ENCODE data around the gene UIMC1.
A peak's percentile ranks its signal among the peaks of the same experiment; 100 is the strongest.

The UIMC1 gene

DNA sequence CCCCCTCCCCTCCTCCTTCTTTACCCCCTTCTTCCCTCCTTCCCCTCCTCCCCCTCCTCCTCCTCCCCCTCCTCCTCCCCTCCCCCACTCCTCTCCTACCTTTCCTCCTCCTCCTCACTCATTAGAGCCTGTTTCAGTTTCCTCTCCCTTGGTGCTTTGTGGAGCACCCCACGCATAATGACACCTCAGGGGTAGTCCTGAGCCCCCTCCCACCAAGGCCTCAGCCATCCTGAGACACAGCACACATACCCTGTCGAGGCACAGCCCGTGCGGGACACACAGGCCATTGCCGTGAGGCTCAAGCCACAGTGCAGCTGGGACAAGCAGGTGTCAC lies 142.8 kb downstream of the UIMC1 start:
- H3K27ac ChIP-seq = peak overlapping the region; percentile 29
- TF ChIP-seq, protein P1, sequence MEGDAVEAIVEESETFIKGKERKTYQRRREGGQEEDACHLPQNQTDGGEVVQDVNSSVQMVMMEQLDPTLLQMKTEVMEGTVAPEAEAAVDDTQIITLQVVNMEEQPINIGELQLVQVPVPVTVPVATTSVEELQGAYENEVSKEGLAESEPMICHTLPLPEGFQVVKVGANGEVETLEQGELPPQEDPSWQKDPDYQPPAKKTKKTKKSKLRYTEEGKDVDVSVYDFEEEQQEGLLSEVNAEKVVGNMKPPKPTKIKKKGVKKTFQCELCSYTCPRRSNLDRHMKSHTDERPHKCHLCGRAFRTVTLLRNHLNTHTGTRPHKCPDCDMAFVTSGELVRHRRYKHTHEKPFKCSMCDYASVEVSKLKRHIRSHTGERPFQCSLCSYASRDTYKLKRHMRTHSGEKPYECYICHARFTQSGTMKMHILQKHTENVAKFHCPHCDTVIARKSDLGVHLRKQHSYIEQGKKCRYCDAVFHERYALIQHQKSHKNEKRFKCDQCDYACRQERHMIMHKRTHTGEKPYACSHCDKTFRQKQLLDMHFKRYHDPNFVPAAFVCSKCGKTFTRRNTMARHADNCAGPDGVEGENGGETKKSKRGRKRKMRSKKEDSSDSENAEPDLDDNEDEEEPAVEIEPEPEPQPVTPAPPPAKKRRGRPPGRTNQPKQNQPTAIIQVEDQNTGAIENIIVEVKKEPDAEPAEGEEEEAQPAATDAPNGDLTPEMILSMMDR (conservative IDR thresholded peaks at IDR 0.05) = no peak
- TF ChIP-seq ZFX (IDR thresholded peaks at IDR 0.05) = no peak

GRCh38 chr5:176863041-176863764 lies 143.4 kb downstream of the UIMC1 start:
- TF ChIP-seq, protein P1 (conservative IDR thresholded peaks at IDR 0.05) = no peak
- TF ChIP-seq ZFX (IDR thresholded peaks at IDR 0.05) = no peak
- H3K27ac ChIP-seq = peak overlapping the region; percentile 93

- 0 out of 2 replicates have a peak, but pooled peaks have one; percentile 23 for TF ChIP-seq ZFX (IDR thresholded peaks at IDR 0.05)
- TF ChIP-seq, protein P1 (conservative IDR thresholded peaks at IDR 0.05) = no peak; the same call in 1 of the 2 replicates
- peak overlapping the region; percentile 93 for H3K27ac ChIP-seq
These were observed 144.1 kb downstream of the UIMC1 start for GRCh38 chr5:176862330-176862995.

GRCh38 chr5:176861276-176861675 lies 145.3 kb downstream of the UIMC1 start:
- no peak for TF ChIP-seq ZFX (IDR thresholded peaks at IDR 0.05)
- TF ChIP-seq, protein P1 (conservative IDR thresholded peaks at IDR 0.05) = no peak

DNA sequence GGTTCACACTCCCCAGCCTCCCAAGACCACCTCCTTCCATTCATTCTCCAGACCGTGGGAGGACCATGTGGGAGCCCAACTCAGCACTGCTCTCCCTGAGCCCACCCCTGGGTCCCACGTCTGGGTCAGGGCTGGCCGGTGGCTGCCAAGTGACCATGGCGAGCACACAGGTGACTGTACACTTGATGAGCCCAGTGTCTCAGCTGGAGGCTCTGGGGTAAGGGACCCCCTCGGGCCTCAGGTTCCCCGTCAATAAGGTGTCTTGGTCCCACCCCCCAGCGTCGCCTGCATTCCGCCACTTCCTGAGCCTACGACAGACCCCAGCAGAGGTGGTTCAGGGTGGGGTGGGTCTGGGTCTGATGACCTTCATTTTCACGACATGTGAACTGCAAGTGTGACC lies 146.2 kb downstream of the UIMC1 start:
- TF ChIP-seq, protein P1 (conservative IDR thresholded peaks at IDR 0.05) = no peak
- no peak for TF ChIP-seq ZFX (IDR thresholded peaks at IDR 0.05)
- no peak overlapping the region for H3K27ac ChIP-seq

More at GRCh38 chr5:176861276-176861675, 145.3 kb downstream of the UIMC1 start:
- peak overlapping the region; percentile 93 for H3K27ac ChIP-seq

- TF ChIP-seq ZFX (IDR thresholded peaks at IDR 0.05) = no peak
- TF ChIP-seq, protein P1 (conservative IDR thresholded peaks at IDR 0.05) = no peak
- no peak overlapping the region for H3K27ac ChIP-seq
These were observed 146.7 kb downstream of the UIMC1 start for GRCh38 chr5:176859916-176860315.

GRCh38 chr5:176857894-176858273 lies 148.7 kb downstream of the UIMC1 start:
- no peak overlapping the region for H3K27ac ChIP-seq
- TF ChIP-seq ZFX (IDR thresholded peaks at IDR 0.05) = no peak
- TF ChIP-seq, protein P1 (conservative IDR thresholded peaks at IDR 0.05) = no peak
